ENCODE results near the gene CLSTN2. TPM values are rescaled to one million over a fixed set of nuclear protein-coding genes. Genes with fewer than 3 reads are reported as not detected.
"Not testable (repeated sequence)": the region's sequence is repeated elsewhere in the genome, so short reads cannot be mapped to it uniquely, and the experiment has no call there.

CLSTN2 gene
- total RNA-seq, 1 donor from 2014 or later, result 9.7 TPM

- no peak for DNase-seq (ENCODE audit: low spot score)
Observed at GRCh38 chr3:140420621-140421357, 485.8 kb downstream of the CLSTN2 start.

- DNase-seq (ENCODE audit: low spot score), result no peak
Observed at GRCh38 chr3:140421884-140422283, 486.9 kb downstream of the CLSTN2 start.

GRCh38 chr3:140423146-140423545, 488.2 kb downstream of the CLSTN2 start:
- DNase-seq (ENCODE audit: low spot score), result no peak

GRCh38 chr3:140423574-140423973, 488.6 kb downstream of the CLSTN2 start:
- not testable (repeated sequence) for DNase-seq (ENCODE audit: low spot score)

GRCh38 chr3:140424211-140424610, 489.2 kb downstream of the CLSTN2 start:
- DNase-seq (ENCODE audit: low spot score), result no peak

- DNase-seq (ENCODE audit: low spot score), result no peak
Observed at GRCh38 chr3:140424726-140425125, 489.7 kb downstream of the CLSTN2 start.

GRCh38 chr3:140427786-140428185, 492.8 kb downstream of the CLSTN2 start:
- no peak for DNase-seq (ENCODE audit: low spot score)

GRCh38 chr3:140428380-140428779, 493.4 kb downstream of the CLSTN2 start:
- DNase-seq (ENCODE audit: low spot score), result no peak

- DNase-seq (ENCODE audit: low spot score), result no peak
Observed at GRCh38 chr3:140429791-140430190, 494.8 kb downstream of the CLSTN2 start.

- no peak for DNase-seq (ENCODE audit: low spot score)
Observed at GRCh38 chr3:140430494-140430893, 495.5 kb downstream of the CLSTN2 start.

- no peak for DNase-seq (ENCODE audit: low spot score)
Observed at GRCh38 chr3:140432229-140432669, 497.3 kb downstream of the CLSTN2 start.

- no peak for DNase-seq (ENCODE audit: low spot score)
Observed at GRCh38 chr3:140433431-140433830, 498.4 kb downstream of the CLSTN2 start.

GRCh38 chr3:140434261-140434905, 499.4 kb downstream of the CLSTN2 start:
- DNase-seq (ENCODE audit: low spot score), result no peak

GRCh38 chr3:140436421-140436820, 501.4 kb downstream of the CLSTN2 start:
- no peak for DNase-seq (ENCODE audit: low spot score)

- no peak for DNase-seq (ENCODE audit: low spot score)
Observed at GRCh38 chr3:140438736-140439470, 503.9 kb downstream of the CLSTN2 start.

GRCh38 chr3:140439527-140439926, 504.5 kb downstream of the CLSTN2 start:
- no peak for DNase-seq (ENCODE audit: low spot score)

- no peak for DNase-seq (ENCODE audit: low spot score)
Observed at GRCh38 chr3:140440446-140440845, 505.5 kb downstream of the CLSTN2 start.

GRCh38 chr3:140441006-140441405, 506.0 kb downstream of the CLSTN2 start:
- DNase-seq (ENCODE audit: low spot score), result no peak

- no peak for DNase-seq (ENCODE audit: low spot score)
Observed at GRCh38 chr3:140442621-140443020, 507.6 kb downstream of the CLSTN2 start.

GRCh38 chr3:140443073-140443472, 508.1 kb downstream of the CLSTN2 start:
- no peak for DNase-seq (ENCODE audit: low spot score)

- DNase-seq (ENCODE audit: low spot score), result no peak
Observed at GRCh38 chr3:140443806-140444205, 508.8 kb downstream of the CLSTN2 start.

- DNase-seq (ENCODE audit: low spot score), result no peak
Observed at GRCh38 chr3:140446734-140447133, 511.7 kb downstream of the CLSTN2 start.

- DNase-seq (ENCODE audit: low spot score), result no peak
Observed at GRCh38 chr3:140447136-140447535, 512.2 kb downstream of the CLSTN2 start.
